Sigmoid colon (tissue), 7 donors: ENCODE measurements around the gene HTR2A. TPM values are rescaled to one million over a fixed set of nuclear protein-coding genes. Genes with fewer than 3 reads are reported as not detected.

ENCODE experiments used
- DNase-seq: peaks from one replicate; pipeline ENCODE4 v3.0.0-alpha.2; 2019
- H3K27ac ChIP-seq, 4 donors: fragments of 200-600 bp; sonication (generic); one replicate each; pipeline ENCODE4 v1.5.1; 2016 to 2019; ENCODE audit warnings: mild to moderate bottlenecking in 1 of 4
- H3K27me3 ChIP-seq, 3 donors: fragments of 200-600 bp; sonication (generic); one replicate each; pipeline ENCODE4 v1.5.1; 2019; ENCODE audit warnings: mild to moderate bottlenecking in 1 of 3
- H3K36me3 ChIP-seq, 4 donors: fragments of 200-600 bp; sonication (generic); one replicate each; pipeline ENCODE4 v1.5.1; 2016 to 2019
- H3K4me1 ChIP-seq, 4 donors: fragments of 200-600 bp; sonication (generic); one replicate each; pipeline ENCODE4 v1.5.1; 2017 to 2019
- H3K4me3 ChIP-seq, 4 donors: fragments of 200-600 bp; sonication (generic); one replicate each; pipeline ENCODE4 v1.5.1; 2017 to 2019; ENCODE audit warnings: mild to moderate bottlenecking in 2 of 4, moderate library complexity in 1 of 4
- H3K9me3 ChIP-seq, 4 donors: fragments of 200-600 bp in 3 of 4; sonication (generic) in 3 of 4; one replicate each; pipeline versions ENCODE4 v1.5.1 to v1.6.1; 2013 to 2019
- CTCF ChIP-seq, 4 experiments: fragments of 450-650 bp in 3 of 4; fragments of 200-600 bp in 1 of 4; IDR thresholded peaks; one replicate each; pipeline ENCODE4 v1.5.1; 2016 to 2019; ENCODE audit warnings: antibody characterized with exemption in 4 of 4, mild to moderate bottlenecking in 3 of 4, moderate library complexity in 2 of 4
- EP300 ChIP-seq, 4 donors: sonication (generic); formaldehyde crosslinking; IDR thresholded peaks; one replicate each; pipeline ENCODE4 v1.6.1; 2017; ENCODE audit warnings: antibody characterized with exemption in 4 of 4
- POLR2A ChIP-seq, 2 donors: fragments of 450-650 bp; IDR thresholded peaks; one replicate each; pipeline ENCODE4 v1.6.1; 2016; ENCODE audit warnings: antibody characterized with exemption in 2 of 2, mild to moderate bottlenecking in 2 of 2, moderate library complexity in 2 of 2
- POLR2AphosphoS5 ChIP-seq, 4 donors: sonication (generic); formaldehyde crosslinking; IDR thresholded peaks; one replicate each; pipeline ENCODE4 v1.6.1; 2017; ENCODE audit warnings: antibody characterized with exemption in 4 of 4
- WGBS, 2 donors: extraction: QIAGEN DNeasy Blood & Tissue Kit; methylation state at CpG; one replicate each; pipeline ENCODE4 v1.1.7; 2013; 5-methylcytosine and 5-hydroxymethylcytosine counted together
- intact Hi-C: fragments of 100-400 bp; cut with DNase I; formaldehyde crosslinking; loops from one replicate; pipeline ENCODE4 v1.15.1; 2023
- polyA plus RNA-seq, 3 donors: library from polyadenylated mRNA; stranded (reverse); fragments of 200-250 nt; gene quantifications; one replicate each; pipeline ENCODE4 v1.2.3, GENCODE V29; 2013
- total RNA-seq, 4 donors: library from RNA; depleted of rRNA; stranded (reverse); fragments of >200 nt; gene quantifications; one replicate each; pipeline ENCODE4 v1.1.0, GENCODE V29; 2016
- donor health status: healthy with polysubstance abuse.
- donor health status: Bipolar disorder and iron deficiency.
- donor health status: healthy.

Gene HTR2A
- total and polyA plus RNA-seq, 7 donors: 0.52 to 2.2 (median 0.82) TPM; not detected in 2

- no peak for DNase-seq
- intact Hi-C loops: no loop called here
- H3K4me1 ChIP-seq: no peaks in the 10 kb centered on the region
- no peaks in the 10 kb centered on the region for H3K36me3 ChIP-seq
- no peaks in the 10 kb centered on the region for H3K27me3 ChIP-seq
- no peak overlapping the region for H3K27ac ChIP-seq
- H3K4me3 ChIP-seq: no peak overlapping the region
- TF ChIP-seq CTCF (IDR thresholded peaks at IDR 0.05): no peak
- no peak for TF ChIP-seq POLR2AphosphoS5 (IDR thresholded peaks at IDR 0.05)
- TF ChIP-seq POLR2A (IDR thresholded peaks at IDR 0.05): no peak
- TF ChIP-seq EP300 (IDR thresholded peaks at IDR 0.05): no peak
- no peaks in the 10 kb centered on the region for H3K9me3 ChIP-seq
- WGBS, 2 donors: 90 to 92% methylated on average over 2 of the region's 2 CpGs
Measured at GRCh38 chr13:46846726-46847125, 50.1 kb downstream of the HTR2A start.

- DNase-seq: no peak
- Histone ChIP-seq H3K4me3 (no peak overlapping the region), H3K9me3 (no peaks in the 10 kb centered on the region), H3K4me1 (no peaks in the 10 kb centered on the region), H3K36me3 (no peaks in the 10 kb centered on the region), H3K27ac (no peak overlapping the region), H3K27me3 (no peaks in the 10 kb centered on the region)
- 93 to 96% methylated on average over 2 of the region's 2 CpGs for WGBS, 2 donors
- TF ChIP-seq EP300 (IDR thresholded peaks at IDR 0.05): no peak
- no peak for TF ChIP-seq CTCF (IDR thresholded peaks at IDR 0.05)
- no peak for TF ChIP-seq POLR2AphosphoS5 (IDR thresholded peaks at IDR 0.05)
- no peak for TF ChIP-seq POLR2A (IDR thresholded peaks at IDR 0.05)
- intact Hi-C loops: no loop called here
Measured at GRCh38 chr13:46845146-46845545, 51.7 kb downstream of the HTR2A start.

- Histone ChIP-seq H3K9me3 (no peaks in the 10 kb centered on the region), H3K36me3 (no peaks in the 10 kb centered on the region), H3K27ac (no peak overlapping the region), H3K4me1 (no peaks in the 10 kb centered on the region), H3K4me3 (no peak overlapping the region), H3K27me3 (no peaks in the 10 kb centered on the region)
- intact Hi-C loops: no loop called here
- WGBS, 2 donors: 77 to 81% methylated on average over 4 of the region's 4 CpGs
- TF ChIP-seq CTCF (IDR thresholded peaks at IDR 0.05) (no peak), POLR2A (IDR thresholded peaks at IDR 0.05) (no peak), EP300 (IDR thresholded peaks at IDR 0.05) (no peak), POLR2AphosphoS5 (IDR thresholded peaks at IDR 0.05) (no peak)
- no peak for DNase-seq
Measured at GRCh38 chr13:46844431-46844830, 52.4 kb downstream of the HTR2A start.

- H3K27me3 ChIP-seq: no peaks in the 10 kb centered on the region
- H3K9me3 ChIP-seq: no peaks in the 10 kb centered on the region
- no peak overlapping the region for H3K4me3 ChIP-seq
- no peaks in the 10 kb centered on the region for H3K4me1 ChIP-seq
- no peak overlapping the region for H3K27ac ChIP-seq
- intact Hi-C loops: no loop called here
- no peak for DNase-seq
- H3K36me3 ChIP-seq: no peaks in the 10 kb centered on the region
- TF ChIP-seq POLR2A (IDR thresholded peaks at IDR 0.05) (no peak), POLR2AphosphoS5 (IDR thresholded peaks at IDR 0.05) (no peak), CTCF (IDR thresholded peaks at IDR 0.05) (no peak), EP300 (IDR thresholded peaks at IDR 0.05) (no peak)
- 69 to 73% methylated on average over 1 of the region's 1 CpG for WGBS, 2 donors
Measured at GRCh38 chr13:46839399-46839798, 57.5 kb downstream of the HTR2A start.

- H3K4me3 ChIP-seq: no peak overlapping the region
- no peaks in the 10 kb centered on the region for H3K27me3 ChIP-seq
- no peaks in the 10 kb centered on the region for H3K4me1 ChIP-seq
- intact Hi-C loops: no loop called here
- TF ChIP-seq POLR2A (IDR thresholded peaks at IDR 0.05) (no peak), EP300 (IDR thresholded peaks at IDR 0.05) (no peak), CTCF (IDR thresholded peaks at IDR 0.05) (no peak), POLR2AphosphoS5 (IDR thresholded peaks at IDR 0.05) (no peak)
- 91 to 93% methylated on average over 6 of the region's 6 CpGs for WGBS, 2 donors
- H3K36me3 ChIP-seq: no peaks in the 10 kb centered on the region
- no peak for DNase-seq
- no peak overlapping the region for H3K27ac ChIP-seq
- no peaks in the 10 kb centered on the region for H3K9me3 ChIP-seq
Measured at GRCh38 chr13:46834657-46835056, 62.2 kb downstream of the HTR2A start.
